GM12891 (cell line): Measurements from ENCODE around the gene CPED1.
"Not testable (repeated sequence)": the region's sequence is repeated elsewhere in the genome, so short reads cannot be mapped to it uniquely, and the experiment has no call there.

Experiments
- POLR2A ChIP-seq: IDR thresholded peaks from 2 replicates; pipeline ENCODE4 v1.6.1; 2011; ENCODE audit warnings: low read depth, low read length, control low read depth
- POLR2AphosphoS5 ChIP-seq: IDR thresholded peaks from 2 replicates; pipeline ENCODE4 v1.6.1; 2011; ENCODE audit warnings: low read depth, low read length, control low read depth
- POU2F2 ChIP-seq: IDR thresholded peaks from 2 replicates; pipeline ENCODE4 v1.6.1; 2011; ENCODE audit warnings: low read depth, mild to moderate bottlenecking, control low read depth, low read length, moderate library complexity
- TAF1 ChIP-seq: IDR thresholded peaks from 2 replicates; pipeline ENCODE4 v1.6.1; 2011; ENCODE audit warnings: low read depth, low read length, control low read depth

GRCh38 chr7:121251367-121251766, 262.9 kb downstream of the CPED1 start:
- TF ChIP-seq POLR2AphosphoS5, POLR2A, POU2F2, TAF1: not testable (repeated sequence)
